ENCODE data around the gene ADRB2. TPM values are rescaled to one million over a fixed set of nuclear protein-coding genes. Genes with fewer than 3 reads are reported as not detected.

The ADRB2 gene
- total RNA-seq, 1 experiment from 2014 or later, result 1.0 TPM

DNA sequence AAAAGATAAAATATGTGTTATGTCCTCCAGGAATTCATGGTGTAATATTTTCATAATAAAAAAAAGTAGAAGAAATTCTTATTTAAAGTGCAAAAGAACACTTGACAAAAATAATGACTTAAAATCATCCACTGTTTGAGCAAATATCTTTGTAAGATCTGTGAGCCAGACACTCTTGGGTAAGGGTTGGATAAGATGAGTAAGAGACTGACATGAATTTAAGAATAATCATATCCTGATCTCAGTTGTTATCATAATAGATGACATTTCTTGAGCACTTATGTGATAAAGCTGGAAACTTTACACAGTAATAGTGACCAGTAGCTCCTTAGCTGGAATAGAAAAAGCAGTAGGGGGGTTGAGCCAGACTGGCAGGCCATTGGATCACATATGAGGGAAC, 40.0 kb upstream of the ADRB2 start:
- no peak overlapping the region for H3K4me3 ChIP-seq (ENCODE audit: low read depth in 2 of 2, low read length in 2 of 2)
- POLR2A ChIA-PET, result no interaction called here
- H3K36me3 ChIP-seq (ENCODE audit: control insufficient read depth, insufficient read depth, low read length), result no peaks in the 10 kb centered on the region
- DNase-seq (ENCODE audit: low read depth, low spot score), result no peak
- in situ Hi-C loops (cut with HindIII; ENCODE audit: low pct_unique_long_range_greater_than_20kb, low sequenced_read_pairs) (no loop called here), intact Hi-C loops (cut with micrococcal nuclease; ENCODE audit: unreplicated experiment) (no loop called here)
- BruUV-seq (replicated peaks), result no TSS peak
- TF ChIP-seq POLR2AphosphoS5 (IDR thresholded peaks at IDR 0.05; ENCODE audit: low read depth, low read length) (no peak), SIN3A (IDR thresholded peaks at IDR 0.05; ENCODE audit: borderline replicate concordance, insufficient read depth, low read depth, low read length) (no peak), CTCF (IDR thresholded peaks at IDR 0.05) (no peak), TCF7L2 (IDR thresholded peaks at IDR 0.05; ENCODE audit: low read depth, low read length) (no peak)
- TF ChIP-seq, protein P1, sequence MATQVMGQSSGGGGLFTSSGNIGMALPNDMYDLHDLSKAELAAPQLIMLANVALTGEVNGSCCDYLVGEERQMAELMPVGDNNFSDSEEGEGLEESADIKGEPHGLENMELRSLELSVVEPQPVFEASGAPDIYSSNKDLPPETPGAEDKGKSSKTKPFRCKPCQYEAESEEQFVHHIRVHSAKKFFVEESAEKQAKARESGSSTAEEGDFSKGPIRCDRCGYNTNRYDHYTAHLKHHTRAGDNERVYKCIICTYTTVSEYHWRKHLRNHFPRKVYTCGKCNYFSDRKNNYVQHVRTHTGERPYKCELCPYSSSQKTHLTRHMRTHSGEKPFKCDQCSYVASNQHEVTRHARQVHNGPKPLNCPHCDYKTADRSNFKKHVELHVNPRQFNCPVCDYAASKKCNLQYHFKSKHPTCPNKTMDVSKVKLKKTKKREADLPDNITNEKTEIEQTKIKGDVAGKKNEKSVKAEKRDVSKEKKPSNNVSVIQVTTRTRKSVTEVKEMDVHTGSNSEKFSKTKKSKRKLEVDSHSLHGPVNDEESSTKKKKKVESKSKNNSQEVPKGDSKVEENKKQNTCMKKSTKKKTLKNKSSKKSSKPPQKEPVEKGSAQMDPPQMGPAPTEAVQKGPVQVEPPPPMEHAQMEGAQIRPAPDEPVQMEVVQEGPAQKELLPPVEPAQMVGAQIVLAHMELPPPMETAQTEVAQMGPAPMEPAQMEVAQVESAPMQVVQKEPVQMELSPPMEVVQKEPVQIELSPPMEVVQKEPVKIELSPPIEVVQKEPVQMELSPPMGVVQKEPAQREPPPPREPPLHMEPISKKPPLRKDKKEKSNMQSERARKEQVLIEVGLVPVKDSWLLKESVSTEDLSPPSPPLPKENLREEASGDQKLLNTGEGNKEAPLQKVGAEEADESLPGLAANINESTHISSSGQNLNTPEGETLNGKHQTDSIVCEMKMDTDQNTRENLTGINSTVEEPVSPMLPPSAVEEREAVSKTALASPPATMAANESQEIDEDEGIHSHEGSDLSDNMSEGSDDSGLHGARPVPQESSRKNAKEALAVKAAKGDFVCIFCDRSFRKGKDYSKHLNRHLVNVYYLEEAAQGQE (IDR thresholded peaks at IDR 0.05; ENCODE audit: insufficient read depth in 1 of 2, low read depth in 2 of 2, low read length in 1 of 2), result no peak
- CTCF ChIA-PET, result no interaction called here
- no peak for ATAC-seq
- no peaks in the 10 kb centered on the region for H3K4me1 ChIP-seq (ENCODE audit: control insufficient read depth, insufficient read depth, low read length)
- no peaks in the 10 kb centered on the region for H3K27me3 ChIP-seq (ENCODE audit: control insufficient read depth, insufficient read depth, low read length)
- no peak overlapping the region for H3K27ac ChIP-seq (ENCODE audit: low read length)
- no peaks in the 10 kb centered on the region for H3K9me3 ChIP-seq (ENCODE audit: control insufficient read depth, insufficient read depth, low read depth, low read length)

- no peaks in the 10 kb centered on the region for H3K27me3 ChIP-seq (ENCODE audit: control insufficient read depth, insufficient read depth, low read length)
- no peak overlapping the region for H3K27ac ChIP-seq (ENCODE audit: low read length)
- no peaks in the 10 kb centered on the region for H3K4me1 ChIP-seq (ENCODE audit: control insufficient read depth, insufficient read depth, low read length)
- TF ChIP-seq, protein P1 (IDR thresholded peaks at IDR 0.05; ENCODE audit: insufficient read depth in 1 of 2, low read depth in 2 of 2, low read length in 1 of 2), result no peak
- TF ChIP-seq SIN3A (IDR thresholded peaks at IDR 0.05; ENCODE audit: borderline replicate concordance, insufficient read depth, low read depth, low read length) (no peak), TCF7L2 (IDR thresholded peaks at IDR 0.05; ENCODE audit: low read depth, low read length) (no peak), CTCF (IDR thresholded peaks at IDR 0.05) (no peak), POLR2AphosphoS5 (IDR thresholded peaks at IDR 0.05; ENCODE audit: low read depth, low read length) (no peak)
- POLR2A ChIA-PET, result no interaction called here
- no peaks in the 10 kb centered on the region for H3K36me3 ChIP-seq (ENCODE audit: control insufficient read depth, insufficient read depth, low read length)
- CTCF ChIA-PET, result no interaction called here
- intact Hi-C loops (cut with micrococcal nuclease; ENCODE audit: unreplicated experiment) (no loop called here), in situ Hi-C loops (cut with HindIII; ENCODE audit: low pct_unique_long_range_greater_than_20kb, low sequenced_read_pairs) (no loop called here)
- H3K9me3 ChIP-seq (ENCODE audit: control insufficient read depth, insufficient read depth, low read depth, low read length), result no peaks in the 10 kb centered on the region
- no TSS peak for BruUV-seq (replicated peaks)
- ATAC-seq, result no peak
- no peak for DNase-seq (ENCODE audit: low read depth, low spot score)
- no peak overlapping the region for H3K4me3 ChIP-seq (ENCODE audit: low read depth in 2 of 2, low read length in 2 of 2)
Measured at GRCh38 chr5:148788636-148789035, 37.8 kb upstream of the ADRB2 start.

Measured in Panc1 (cell line).